A673 (cell line): ENCODE data around the gene TMA16. TPM values are rescaled to one million over a fixed set of nuclear protein-coding genes. Genes with fewer than 3 reads are reported as not detected.

ENCODE experiments used
- BruUV-seq: library from RNA; stranded (reverse); fragments of 400-500 nt; replicated peaks from 2 replicates; lab custom pipeline; 2021; lab: Mats Ljungman, UMichigan
- CTCF ChIA-PET: fragments of 300-600 bp; sonication (Branson Sonifier 250); formaldehyde crosslinking; loops from one replicate; lab custom pipeline; 2022; ENCODE audit warnings: antibody characterized with exemption; lab: Charles Lee
- POLR2A ChIA-PET: fragments of 300-600 bp; sonication (Branson Sonifier 250); formaldehyde crosslinking; loops from one replicate; lab custom pipeline; 2022; ENCODE audit warnings: antibody characterized with exemption; ENCODE audit not compliant: low non-redundant PET; lab: Charles Lee
- DNase-seq: peaks from one replicate; pipeline ENCODE4 v3.0.0-alpha.2; 2015; ENCODE audit warnings: low spot score
- H3K27ac ChIP-seq: fragments of 200-600 bp; sonication (generic); 2 replicates; pipeline ENCODE4 v1.5.1; 2016; ENCODE audit warnings: mixed run types, low read depth, mild to moderate bottlenecking, mixed read lengths, antibody characterized with exemption, low read length; ENCODE audit not compliant: poor library complexity, severe bottlenecking
- H3K27me3 ChIP-seq: fragments of 200-600 bp; sonication (generic); replicated peaks from 2 replicates; pipeline ENCODE4 v1.6.1; 2017; ENCODE audit warnings: mixed run types, low read depth, mild to moderate bottlenecking, mixed read lengths, antibody characterized with exemption, low read length; ENCODE audit not compliant: insufficient read depth, poor library complexity
- H3K36me3 ChIP-seq: fragments of 200-600 bp; sonication (generic); 2 replicates; pipeline ENCODE4 v1.6.1; 2016; ENCODE audit warnings: mixed run types, mild to moderate bottlenecking, mixed read lengths, antibody characterized with exemption, low read length; ENCODE audit not compliant: insufficient read depth, poor library complexity, severe bottlenecking
- H3K4me1 ChIP-seq: fragments of 200-600 bp; sonication (generic); 2 replicates; pipeline ENCODE4 v1.6.1; 2017; ENCODE audit warnings: mixed run types, mild to moderate bottlenecking, mixed read lengths, antibody characterized with exemption, low read length; ENCODE audit not compliant: insufficient read depth, poor library complexity, severe bottlenecking
- H3K4me3 ChIP-seq: fragments of 200-600 bp; sonication (generic); 2 replicates; pipeline ENCODE4 v1.5.1; 2016; ENCODE audit warnings: low read depth, mixed run types, mild to moderate bottlenecking, mixed read lengths, low read length; ENCODE audit not compliant: poor library complexity, severe bottlenecking
- H3K9me3 ChIP-seq: fragments of 200-600 bp; sonication (generic); 2 replicates; pipeline ENCODE4 v1.6.1; 2016; ENCODE audit warnings: mixed run types, low read depth, mild to moderate bottlenecking, mixed read lengths, antibody characterized with exemption, low read length; ENCODE audit not compliant: poor library complexity, severe bottlenecking
- CTCF ChIP-seq: fragments of 300-800, 200-600 bp; sonication (generic); conservative IDR thresholded peaks from 2 replicates; pipeline ENCODE4 v1.5.1; 2017; ENCODE audit warnings: low read depth, mild to moderate bottlenecking, antibody characterized with exemption, low read length, moderate library complexity, mixed read lengths
- EZH2 ChIP-seq: fragments of 200-600 bp; sonication (generic); IDR thresholded peaks from 2 replicates; pipeline ENCODE4 v1.6.1; 2017; ENCODE audit warnings: borderline replicate concordance, low read depth, mild to moderate bottlenecking, mixed read lengths, antibody characterized with exemption, low read length; ENCODE audit not compliant: poor library complexity, severe bottlenecking
- intact Hi-C: fragments of 100-400 bp; cut with micrococcal nuclease; formaldehyde crosslinking; loops from one replicate; pipeline ENCODE4 v1.10.0; 2022; ENCODE audit not compliant: unreplicated experiment
- total RNA-seq: library from RNA; stranded (reverse); gene quantifications from 2 replicates; pipeline ENCODE4 v1.2.3, GENCODE V29; 2021

TMA16 gene
- total RNA-seq, 1 experiment from 2014 or later, result 83.5 TPM

- intact Hi-C loops, result loop anchor here (5.0 to 10.0 kb wide), 2 partner anchors 208 to 296 kb away; partner anchors contain the start of gene NPY1R
- DNase-seq, result no peak
- POLR2A ChIA-PET, result no interaction called here
Measured at GRCh38 chr4:163540448-163540847, 46.0 kb downstream of the TMA16 start.

GRCh38 chr4:163540977-163541376 lies 46.5 kb downstream of the TMA16 start:
- ChIA-PET CTCF (interaction anchor here (0.6 kb wide), 1 partner anchor 503 kb away, joined by 11 read pairs; no protein-coding TSS in a partner anchor), POLR2A (no interaction called here)
- no peak for DNase-seq
- BruUV-seq, result no TSS peak
- H3K36me3 ChIP-seq, result no peaks in the 10 kb centered on the region
- no peaks in the 10 kb centered on the region for H3K4me1 ChIP-seq
- intact Hi-C loops, result loop anchor here (5.0 to 10.0 kb wide), 2 partner anchors 209 to 296 kb away; partner anchors contain the start of gene NPY1R
- no peak overlapping the region for H3K4me3 ChIP-seq
- H3K27ac ChIP-seq, result no peak overlapping the region
- no peaks in the 10 kb centered on the region for H3K9me3 ChIP-seq
- no peaks in the 10 kb centered on the region for H3K27me3 ChIP-seq
- TF ChIP-seq EZH2 (no peak), CTCF (no peak)

More at GRCh38 chr4:163540448-163540847, 46.0 kb downstream of the TMA16 start:
- H3K36me3 ChIP-seq, result no peaks in the 10 kb centered on the region
- BruUV-seq, result no TSS peak
- H3K27ac ChIP-seq, result no peak overlapping the region
- CTCF ChIA-PET, result no interaction called here
- no peaks in the 10 kb centered on the region for H3K9me3 ChIP-seq
- no peaks in the 10 kb centered on the region for H3K27me3 ChIP-seq
- H3K4me1 ChIP-seq, result no peaks in the 10 kb centered on the region
- no peak overlapping the region for H3K4me3 ChIP-seq
- no peak for TF ChIP-seq CTCF
- no peak for TF ChIP-seq EZH2

- DNase-seq, result no peak
- no peaks in the 10 kb centered on the region for H3K4me1 ChIP-seq
- no TSS peak for BruUV-seq
- no peaks in the 10 kb centered on the region for H3K9me3 ChIP-seq
- no peaks in the 10 kb centered on the region for H3K27me3 ChIP-seq
- H3K36me3 ChIP-seq, result no peaks in the 10 kb centered on the region
- TF ChIP-seq EZH2 (no peak), CTCF (no peak)
- intact Hi-C loops, result loop anchor here (5.0 to 10.0 kb wide), 2 partner anchors 210 to 297 kb away; partner anchors contain the start of gene NPY1R
- ChIA-PET POLR2A (no interaction called here), CTCF (interaction anchor here (0.5 kb wide), 1 partner anchor 1044 kb away, joined by 3 read pairs; no protein-coding TSS in a partner anchor)
- H3K4me3 ChIP-seq, result no peak overlapping the region
- no peak overlapping the region for H3K27ac ChIP-seq
Measured at GRCh38 chr4:163542275-163542674, 47.8 kb downstream of the TMA16 start.
